ENCODE measurements around the gene PNLIPRP2. TPM values are rescaled to one million over a fixed set of nuclear protein-coding genes. Genes with fewer than 3 reads are reported as not detected.
A peak's percentile ranks its signal among the peaks of the same experiment; 100 is the strongest.

PNLIPRP2 gene
- total RNA-seq, 1 donor from 2014 or later = 1.6 TPM

GRCh38 chr10:116671274-116671926 lies 50.6 kb downstream of the PNLIPRP2 start:
- intact Hi-C loops (cut with DNase I) = no loop called here
- no peak for ATAC-seq
- no peak for DNase-seq (ENCODE audit: low spot score)

GRCh38 chr10:116672891-116673290 lies 52.1 kb downstream of the PNLIPRP2 start:
- intact Hi-C loops (cut with DNase I) = no loop called here
- ATAC-seq (no peak), DNase-seq (ENCODE audit: low spot score) (no peak)

DNA sequence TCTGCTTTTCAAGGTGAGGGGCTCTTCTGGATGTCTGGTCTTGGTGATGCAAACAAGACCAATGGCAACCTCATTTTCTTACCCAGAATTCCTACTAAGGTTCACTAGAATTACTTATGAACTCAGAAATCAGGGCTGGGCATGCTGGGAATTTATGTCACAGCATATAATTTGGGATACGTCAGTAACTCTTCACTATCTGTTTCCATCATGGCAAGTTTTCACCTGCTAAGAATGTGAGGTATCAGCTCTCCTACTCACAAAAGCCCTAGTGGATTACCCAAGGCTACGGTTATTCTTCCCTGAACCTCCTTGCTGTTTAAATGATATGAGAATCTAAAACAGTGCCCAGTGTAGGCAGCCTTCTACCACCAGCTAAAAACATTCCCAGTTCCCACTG lies 53.1 kb downstream of the PNLIPRP2 start:
- intact Hi-C loops (cut with DNase I) = no loop called here
- no peak for ATAC-seq
- no peak for DNase-seq (ENCODE audit: low spot score)

DNA sequence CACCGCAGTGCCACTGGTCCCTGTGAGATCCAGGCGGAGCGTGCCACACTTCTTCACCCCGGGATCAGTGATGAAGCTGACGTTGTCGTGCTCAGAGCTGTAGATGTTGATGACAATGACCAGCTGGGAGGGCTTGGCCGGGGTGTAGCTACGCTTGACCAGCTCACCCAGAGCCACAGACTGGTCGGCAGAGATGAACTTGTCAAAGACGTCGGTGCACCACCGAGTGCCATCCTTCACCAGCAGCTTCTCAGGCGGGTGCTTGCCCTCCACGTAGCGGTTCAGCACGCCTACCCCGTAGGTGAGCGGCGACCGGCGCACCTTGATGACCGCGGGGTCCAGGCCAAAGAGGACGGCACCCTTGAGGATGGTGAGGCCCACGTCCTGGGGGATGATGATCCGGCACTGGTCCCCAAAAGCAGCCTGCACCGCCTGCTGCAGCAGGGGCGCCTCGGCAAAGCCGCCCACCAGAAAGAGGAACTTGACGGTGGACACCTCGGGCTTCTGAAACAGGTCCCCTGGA lies 54.2 kb downstream of the PNLIPRP2 start:
- ATAC-seq (no peak), DNase-seq (ENCODE audit: low spot score) (no peak)
- intact Hi-C loops (cut with DNase I) = no loop called here

DNA sequence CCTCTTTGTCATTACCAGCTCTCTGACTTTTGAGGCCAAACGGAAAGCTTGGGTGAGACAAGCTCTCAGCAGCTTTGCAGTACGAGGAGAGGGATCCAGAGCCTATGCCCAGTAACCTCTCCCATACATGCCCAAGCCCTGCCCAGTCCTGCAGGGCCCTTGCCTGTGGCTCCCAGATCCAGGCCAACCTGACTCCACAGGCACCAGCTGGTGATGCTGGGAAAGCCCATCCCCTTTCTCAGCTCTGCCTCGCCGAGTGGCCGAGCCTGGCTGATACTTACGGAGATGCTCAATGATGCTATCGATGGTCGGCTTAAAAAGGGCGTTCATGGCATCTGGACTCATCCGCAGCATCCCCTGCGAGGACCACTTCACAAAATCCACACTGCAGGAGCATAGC lies 55.4 kb downstream of the PNLIPRP2 start:
- ATAC-seq (no peak), DNase-seq (ENCODE audit: low spot score) (no peak)
- intact Hi-C loops (cut with DNase I) = no loop called here

DNA sequence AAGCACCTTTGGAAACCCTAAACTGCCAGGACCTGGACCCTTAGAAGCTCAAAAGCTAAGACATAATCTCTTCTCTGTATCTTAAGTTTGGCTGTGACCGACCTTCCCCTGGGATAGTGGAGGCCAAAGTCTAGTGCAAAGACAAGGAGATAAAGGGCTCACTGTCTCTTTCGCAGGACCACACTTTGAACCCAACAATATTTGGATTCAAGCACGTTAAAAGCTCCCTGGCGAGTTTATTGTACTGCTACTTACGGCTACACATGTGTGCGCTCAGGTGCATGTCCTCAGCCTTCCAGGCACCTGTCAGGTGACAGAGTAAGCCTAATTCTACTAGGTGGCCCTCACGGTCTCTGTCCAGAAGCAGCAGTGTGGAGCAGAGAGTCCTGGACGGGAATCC lies 55.9 kb downstream of the PNLIPRP2 start:
- DNase-seq (ENCODE audit: low spot score) (no peak), ATAC-seq (no peak)
- intact Hi-C loops (cut with DNase I) = no loop called here

DNA sequence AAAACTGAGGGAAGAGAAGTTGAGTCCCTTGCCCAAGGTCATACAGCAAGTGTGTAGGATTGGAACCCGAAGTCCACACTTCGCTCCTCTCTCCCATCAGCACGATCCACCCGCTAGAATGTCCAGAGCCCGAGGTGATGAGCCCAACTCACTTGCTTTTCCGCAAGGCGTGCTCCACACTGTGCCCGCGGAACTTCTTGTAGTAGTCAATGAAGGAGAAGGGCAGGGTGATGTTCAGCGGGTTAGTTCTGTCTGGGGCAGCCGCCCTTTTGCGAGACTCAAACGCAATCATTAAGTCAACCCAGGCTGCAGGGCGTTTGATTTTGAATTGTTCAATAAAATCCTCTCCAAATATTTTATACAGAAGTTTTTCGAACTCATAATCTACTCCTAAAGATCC lies 58.6 kb downstream of the PNLIPRP2 start:
- intact Hi-C loops (cut with DNase I) = no loop called here
- no peak for DNase-seq (ENCODE audit: low spot score)
- no peak for ATAC-seq

- intact Hi-C loops (cut with DNase I) = loop anchor here (2.0 kb wide), 1 partner anchor 106 kb away; no protein-coding TSS in a partner anchor
Measured at GRCh38 chr10:116683166-116683565, 62.4 kb downstream of the PNLIPRP2 start.

DNA sequence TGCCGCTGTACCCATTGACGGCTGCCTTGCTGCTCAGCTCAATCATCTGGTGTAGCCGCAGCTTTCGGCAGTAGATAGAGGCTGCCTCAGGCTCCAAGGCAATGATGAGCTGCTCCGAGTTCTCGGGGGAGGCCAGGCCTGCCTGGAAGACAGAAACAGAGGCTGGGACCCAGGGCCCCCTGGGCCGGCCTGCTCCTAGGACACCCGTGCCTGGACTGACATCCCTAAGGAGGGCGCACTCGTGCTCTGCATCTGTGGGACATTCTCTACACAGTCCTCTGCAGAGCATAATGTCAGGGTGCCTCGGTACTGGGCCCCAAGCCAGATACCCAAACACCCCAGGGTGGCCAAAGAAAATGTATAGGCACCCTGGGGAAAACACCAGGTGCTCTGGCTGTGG lies 63.1 kb downstream of the PNLIPRP2 start:
- ATAC-seq = no peak
- intact Hi-C loops (cut with DNase I) = loop anchor here (2.0 kb wide), 1 partner anchor 105 kb away; no protein-coding TSS in a partner anchor
- DNase-seq (ENCODE audit: low spot score) = no peak

More at GRCh38 chr10:116683166-116683565, 62.4 kb downstream of the PNLIPRP2 start:
- no peak for ATAC-seq
- DNase-seq (ENCODE audit: low spot score) = no peak

- DNase-seq (ENCODE audit: low spot score) = no peak
- intact Hi-C loops (cut with DNase I) = no loop called here
- no peak for ATAC-seq
Measured at GRCh38 chr10:116684781-116685180, 64.0 kb downstream of the PNLIPRP2 start.

DNA sequence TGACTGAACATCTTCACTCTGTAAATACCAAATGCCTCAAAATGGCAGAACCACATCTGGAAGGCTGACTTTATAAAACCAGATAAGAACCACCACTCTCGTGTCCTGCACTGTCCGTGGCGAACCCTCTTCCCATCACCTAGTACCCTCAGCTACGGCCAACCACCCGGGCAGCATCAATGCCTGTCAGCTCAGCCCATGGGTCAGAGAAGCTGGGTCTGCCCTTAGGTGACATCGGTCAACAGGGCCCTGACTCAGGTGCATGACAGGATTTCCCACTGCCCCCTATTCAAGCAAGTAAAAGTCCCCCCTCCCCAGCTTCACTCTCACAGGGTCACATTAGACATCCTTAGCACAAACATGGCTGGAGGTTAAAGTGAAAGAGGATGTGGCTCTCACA lies 65.1 kb downstream of the PNLIPRP2 start:
- intact Hi-C loops (cut with DNase I) = no loop called here
- DNase-seq (ENCODE audit: low spot score) = no peak
- no peak for ATAC-seq

DNA sequence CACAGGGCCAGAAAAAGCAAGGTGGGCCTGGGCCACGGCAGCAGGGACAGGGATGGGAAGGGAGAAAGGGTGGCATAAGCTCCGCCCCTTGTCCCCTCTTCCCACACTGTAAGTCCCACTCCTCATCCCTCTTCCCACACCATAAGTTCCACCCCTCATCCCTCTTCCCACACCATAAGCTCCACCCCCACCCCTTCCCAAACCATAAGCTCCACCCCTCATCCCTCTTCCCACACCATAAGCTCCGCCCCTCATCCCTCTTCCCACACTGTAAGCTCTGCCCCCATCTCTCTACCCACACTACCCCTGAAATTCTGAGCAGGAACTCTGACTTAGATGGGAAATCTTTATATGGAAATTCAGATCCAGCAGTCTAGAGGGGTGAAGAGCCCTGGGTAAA lies 65.9 kb downstream of the PNLIPRP2 start:
- ATAC-seq (no peak), DNase-seq (ENCODE audit: low spot score) (no peak)
- intact Hi-C loops (cut with DNase I) = no loop called here

- ATAC-seq (no peak), DNase-seq (ENCODE audit: low spot score) (no peak)
- intact Hi-C loops (cut with DNase I) = no loop called here
Measured at GRCh38 chr10:116687633-116688032, 66.9 kb downstream of the PNLIPRP2 start.

DNA sequence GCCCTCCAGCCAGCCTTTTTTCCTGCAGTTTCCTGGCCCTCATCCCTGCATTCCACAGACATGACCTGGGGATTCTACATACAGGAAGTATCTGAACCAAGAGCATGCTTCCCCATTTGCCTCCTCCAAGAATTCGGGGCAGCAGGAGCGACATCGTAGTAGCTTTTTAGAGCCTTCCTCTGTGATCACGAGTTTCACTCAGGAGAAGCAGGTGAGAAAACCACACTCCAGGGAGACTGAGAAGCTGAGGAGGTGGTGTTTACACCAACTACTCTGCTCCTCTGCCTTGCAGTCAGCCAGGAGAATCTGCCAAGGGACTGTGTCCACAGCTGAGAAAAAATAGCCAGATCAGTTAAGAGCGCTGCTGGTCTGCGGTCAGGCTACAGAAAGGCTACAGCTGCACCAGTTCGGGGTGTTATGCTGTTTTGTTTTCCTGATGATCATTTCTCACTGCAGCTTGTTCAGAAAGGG lies 67.5 kb downstream of the PNLIPRP2 start:
- intact Hi-C loops (cut with DNase I) = no loop called here
- DNase-seq (ENCODE audit: low spot score) (no peak), ATAC-seq (peak; percentile 67)

- intact Hi-C loops (cut with DNase I) = no loop called here
- ATAC-seq (no peak), DNase-seq (ENCODE audit: low spot score) (no peak)
Measured at GRCh38 chr10:116688741-116689495, 68.2 kb downstream of the PNLIPRP2 start.

DNA sequence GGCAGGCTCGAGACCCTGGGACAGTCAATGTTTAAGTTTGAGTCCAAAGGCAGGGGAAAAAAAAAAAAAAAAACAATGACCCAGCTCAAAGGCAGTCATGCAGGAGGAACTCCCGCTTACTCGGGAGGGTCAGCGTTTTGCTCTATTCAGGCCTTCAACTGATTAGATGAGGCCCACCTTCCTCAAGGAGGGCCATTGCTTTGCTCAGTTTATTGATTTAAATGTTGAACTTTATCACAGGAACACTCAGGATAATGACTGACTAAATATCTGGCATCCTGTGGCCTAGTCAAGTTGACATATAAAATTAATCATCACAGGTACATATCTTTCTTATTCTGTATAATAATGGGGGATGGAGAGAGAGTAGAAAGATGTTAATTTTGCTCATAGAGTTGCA lies 69.0 kb downstream of the PNLIPRP2 start:
- ATAC-seq (no peak), DNase-seq (ENCODE audit: low spot score) (no peak)
- intact Hi-C loops (cut with DNase I) = no loop called here

DNA sequence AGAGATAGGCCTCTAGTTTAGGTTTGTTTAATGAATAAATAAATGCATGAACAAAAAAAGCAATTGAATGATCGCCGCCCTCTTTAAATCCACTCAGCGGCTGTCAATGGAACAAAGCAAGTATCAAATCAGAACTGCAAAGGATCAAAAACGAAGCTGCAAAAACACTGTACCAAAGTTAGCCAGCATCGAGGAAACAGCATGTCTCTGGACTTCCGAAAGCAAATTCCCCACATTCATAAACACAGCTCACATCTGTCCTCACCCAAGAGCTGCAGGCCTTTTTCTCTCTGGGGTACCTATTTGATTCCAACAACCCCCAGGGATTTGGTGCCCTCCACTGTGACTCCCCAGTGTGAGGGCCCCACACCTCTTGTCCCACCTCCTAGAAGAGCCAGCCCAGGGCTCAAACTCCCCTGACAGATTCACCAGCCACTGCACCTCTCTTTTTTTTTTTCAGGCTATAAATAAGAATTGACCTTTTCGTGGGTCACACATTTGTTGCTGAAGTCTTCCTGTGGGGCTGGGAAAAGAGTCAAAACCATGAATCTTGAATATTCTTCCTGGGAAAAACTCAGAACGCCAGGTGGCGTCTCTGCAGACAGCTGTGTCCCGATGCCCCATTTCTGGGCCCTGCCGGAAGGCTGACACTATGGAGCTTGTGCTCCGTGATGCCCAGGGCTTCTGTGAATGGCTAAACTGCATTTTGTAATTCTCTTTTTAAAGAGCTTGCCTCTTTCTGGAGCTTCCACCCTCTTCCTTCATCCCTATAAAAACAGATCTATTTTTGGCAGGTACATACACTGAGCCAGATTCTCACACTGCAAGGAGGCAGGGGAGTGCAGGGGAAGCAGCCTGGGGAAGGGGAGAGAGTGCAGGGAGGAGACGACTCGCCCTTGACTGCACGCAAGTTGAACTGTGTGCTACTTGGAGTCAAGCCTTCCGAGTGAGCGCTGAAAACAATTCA lies 69.9 kb downstream of the PNLIPRP2 start:
- intact Hi-C loops (cut with DNase I) = loop anchor here (1.0 kb wide), 1 partner anchor 49 kb away; no protein-coding TSS in a partner anchor
- no peak for DNase-seq (ENCODE audit: low spot score)
- ATAC-seq = peak; percentile 73

DNA sequence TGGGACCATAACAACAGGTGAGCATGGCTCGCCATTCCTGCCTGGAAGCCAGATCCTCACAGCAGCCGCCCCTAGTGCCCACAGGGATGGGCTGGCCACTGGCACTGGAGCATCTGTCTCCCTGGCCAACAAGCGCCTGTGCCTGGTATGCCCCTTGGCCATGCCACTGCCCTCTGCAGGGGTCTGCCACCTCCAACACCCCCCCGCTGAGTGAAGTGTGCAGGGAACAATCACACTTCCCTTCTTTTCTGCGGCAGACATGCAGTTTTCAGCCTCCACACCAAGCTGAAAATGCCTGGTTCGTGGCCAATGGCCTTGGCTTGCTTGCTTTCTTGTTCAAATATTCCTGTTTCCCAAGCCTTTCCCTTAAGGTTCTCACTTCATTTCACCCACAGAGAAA lies 70.9 kb downstream of the PNLIPRP2 start:
- intact Hi-C loops (cut with DNase I) = loop anchor here (1.0 kb wide), 1 partner anchor 48 kb away; no protein-coding TSS in a partner anchor
- no peak for DNase-seq (ENCODE audit: low spot score)
- peak; percentile 63 for ATAC-seq

- DNase-seq (ENCODE audit: low spot score) = no peak
- intact Hi-C loops (cut with DNase I) = no loop called here
- ATAC-seq = no peak
Measured at GRCh38 chr10:116692225-116692624, 71.5 kb downstream of the PNLIPRP2 start.
